ENCODE data around the gene SYCE1.

The SYCE1 gene

GRCh38 chr10:133511408-133511807 is 54.0 kb downstream of the SYCE1 start:
- no peak for DNase-seq

GRCh38 chr10:133509700-133510099 is 55.7 kb downstream of the SYCE1 start:
- no peak for DNase-seq
